GM18873 (cell line): Measurements from ENCODE around the gene ZCCHC9.

Experiments used
- ATAC-seq: cut with Tn5 transposase; IDR thresholded peaks from one replicate; pipeline ENCODE4 v1.9.1; 2021; ENCODE audit warnings: mild to moderate bottlenecking, moderate library complexity, moderate number of reproducible peaks; ENCODE audit not compliant: unreplicated experiment, low FRiP score

The ZCCHC9 gene

DNA sequence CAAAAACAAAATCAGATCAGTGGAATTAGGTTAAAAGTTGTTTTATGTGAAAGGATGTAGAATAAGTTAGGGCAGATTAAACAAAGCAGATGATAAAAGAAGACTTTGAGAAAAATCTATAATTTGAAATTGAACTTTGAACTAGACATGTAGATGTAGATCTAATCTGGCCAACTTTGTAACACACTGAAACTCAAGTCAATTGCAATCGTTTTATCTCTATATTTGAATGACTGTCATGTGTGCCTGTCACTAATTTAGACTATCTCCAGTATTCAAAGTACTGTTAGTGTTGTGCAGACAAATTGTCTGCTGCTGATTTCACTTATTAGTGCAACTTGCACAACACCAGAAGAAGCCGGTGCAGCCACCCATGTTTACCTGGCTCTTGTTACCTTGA lies 52.7 kb downstream of the ZCCHC9 start:
- ATAC-seq, result no peak

DNA sequence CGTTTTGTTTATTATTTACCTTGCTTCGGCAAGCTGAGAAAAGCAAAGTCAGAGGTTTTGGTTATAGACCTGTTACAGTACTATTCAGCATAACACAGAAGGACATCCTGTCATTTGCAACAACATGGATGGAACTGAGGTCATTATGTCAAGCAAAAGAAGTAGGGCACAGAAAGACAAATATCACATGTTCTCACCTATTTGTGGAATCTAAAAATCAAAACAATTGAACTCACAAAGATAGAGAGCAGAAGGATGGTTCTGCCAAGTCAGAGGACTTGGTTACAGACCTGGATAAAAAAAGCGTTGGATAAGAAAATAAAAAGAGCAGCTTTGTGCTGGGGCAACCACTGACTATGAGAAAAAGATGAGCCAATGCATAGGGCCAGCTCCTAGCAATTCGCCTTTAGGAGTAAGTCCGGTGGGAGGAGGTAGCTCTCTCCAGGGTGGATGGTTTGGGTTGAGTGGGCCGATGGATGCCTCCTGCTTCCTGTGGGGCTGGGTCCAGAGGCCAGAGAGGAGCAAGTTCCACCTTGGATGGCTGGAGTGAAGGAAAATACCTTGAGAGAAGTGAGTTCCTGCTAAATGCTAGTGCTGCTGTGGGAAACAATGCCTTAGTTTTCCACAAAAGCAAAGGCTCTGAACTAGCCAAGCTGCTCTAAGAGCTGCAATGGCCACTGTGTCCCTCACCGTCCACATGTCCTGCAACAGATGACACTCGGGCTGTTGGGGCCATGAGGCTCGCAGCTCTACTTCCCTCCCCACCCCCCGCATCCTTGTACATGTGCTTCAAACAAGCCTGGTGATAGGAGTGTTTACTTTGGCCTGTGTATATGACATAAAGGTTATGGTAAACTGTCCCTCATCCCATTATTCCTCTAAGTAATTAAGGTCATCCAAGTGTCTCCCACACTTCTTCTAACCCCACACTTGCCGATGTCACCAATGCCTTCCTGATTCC lies 54.2 kb downstream of the ZCCHC9 start:
- ATAC-seq, result no peak

DNA sequence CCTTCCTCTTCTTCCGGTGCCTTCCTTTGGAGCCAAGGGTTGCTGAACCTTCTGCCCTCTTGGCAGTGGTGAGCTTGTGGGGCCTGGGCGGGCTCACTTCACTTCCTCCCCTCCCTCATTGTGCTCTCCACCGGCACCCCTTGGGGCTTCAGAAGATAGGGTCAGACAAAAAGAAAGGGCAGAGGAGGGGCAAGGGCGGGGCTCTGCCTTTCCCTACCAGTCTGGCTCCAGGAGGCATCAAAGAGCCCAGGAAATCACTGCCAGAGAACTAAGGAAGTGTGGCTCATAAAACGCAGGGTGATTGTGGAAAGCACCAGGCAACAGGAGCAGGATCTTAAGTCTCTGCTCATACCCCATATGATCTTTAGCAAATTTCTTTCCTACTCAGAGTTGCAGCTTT lies 57.7 kb downstream of the ZCCHC9 start:
- ATAC-seq, result no peak

DNA sequence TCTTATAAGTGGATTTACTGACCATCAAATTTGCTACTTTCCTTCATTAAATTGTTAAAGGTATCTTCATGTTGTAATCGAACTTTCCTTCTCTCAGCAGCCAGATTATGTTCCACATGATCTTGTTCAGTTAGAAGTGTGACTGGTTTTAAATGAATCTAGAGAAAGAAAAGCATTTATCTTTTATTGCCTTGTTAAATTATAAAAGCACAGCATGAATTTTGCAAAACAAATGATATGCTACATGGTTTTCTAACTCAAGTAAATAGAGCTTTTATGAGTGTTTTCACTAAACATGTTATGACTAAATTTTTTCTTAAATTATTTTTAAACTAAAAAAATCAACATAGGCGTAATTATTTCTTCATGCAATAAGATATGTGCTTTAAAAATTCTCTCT lies 58.5 kb downstream of the ZCCHC9 start:
- no peak for ATAC-seq

DNA sequence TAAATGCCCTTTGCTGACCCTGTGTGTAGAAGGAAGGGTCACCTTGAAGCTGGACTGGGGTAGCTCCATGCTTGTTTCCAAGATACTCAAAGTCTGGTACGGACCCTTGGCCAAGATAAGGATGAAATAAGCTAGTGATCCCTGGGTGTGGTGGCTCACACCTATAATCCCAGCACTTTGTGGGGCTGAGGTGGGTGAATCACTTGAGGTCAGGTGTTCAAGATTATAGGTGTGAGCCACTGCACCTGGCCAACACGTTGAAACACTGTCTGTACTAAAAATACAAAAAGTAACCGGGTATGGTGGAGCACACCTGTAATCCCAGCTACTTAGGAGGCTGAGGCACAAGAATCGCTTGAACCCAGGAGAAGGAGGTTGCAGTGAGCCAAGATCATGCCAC lies 59.3 kb downstream of the ZCCHC9 start:
- no peak for ATAC-seq

DNA sequence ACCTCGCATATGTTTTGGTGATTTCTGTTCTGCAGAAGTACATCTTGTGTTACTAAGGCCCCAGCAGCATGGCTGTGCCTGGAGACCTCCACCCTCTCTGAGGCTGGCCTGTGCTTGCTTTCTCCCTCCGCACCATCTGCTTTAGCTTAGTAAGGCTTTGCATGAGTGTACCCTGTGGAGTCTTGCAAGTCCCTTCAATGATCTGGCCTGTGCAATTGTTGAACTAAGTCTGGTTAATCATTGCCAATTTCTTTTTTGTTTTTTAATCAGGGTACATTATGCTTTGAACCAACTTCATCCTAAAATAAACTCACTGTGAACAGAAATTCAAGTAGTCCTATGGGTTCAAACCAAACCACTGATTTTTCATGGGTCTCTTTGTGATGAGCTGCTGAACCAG lies 60.2 kb downstream of the ZCCHC9 start:
- ATAC-seq, result no peak
